ENCODE results near the gene GSX2. TPM values are rescaled to one million over a fixed set of nuclear protein-coding genes. Genes with fewer than 3 reads are reported as not detected.
"Not testable (repeated sequence)": the region's sequence is repeated elsewhere in the genome, so short reads cannot be mapped to it uniquely, and the experiment has no call there.

Gene GSX2
- total RNA-seq, 1 donor from 2014 or later = not detected

GRCh38 chr4:54109241-54110018 lies 9.5 kb downstream of the GSX2 start:
- Histone ChIP-seq H3K4me1 (peaks cover 12% of the 10 kb centered on the region), H3K4me3 (no peak overlapping the region), H3K27me3 (peaks cover 83% of the 10 kb centered on the region), H3K36me3 (no peaks in the 10 kb centered on the region), H3K27ac (no peak overlapping the region), H3K9me3 (no peaks in the 10 kb centered on the region)
- no peak for TF ChIP-seq CTCF (IDR thresholded peaks at IDR 0.05)
- no peak for DNase-seq
- ATAC-seq = no peak
- intact Hi-C loops (cut with DNase I) = no loop called here

GRCh38 chr4:54110019-54110416 lies 10.1 kb downstream of the GSX2 start:
- ATAC-seq (no peak), DNase-seq (no peak)
- TF ChIP-seq CTCF (IDR thresholded peaks at IDR 0.05) = no peak
- intact Hi-C loops (cut with DNase I) = no loop called here
- peaks cover 81% of the 10 kb centered on the region for H3K27me3 ChIP-seq
- no peak overlapping the region for H3K4me3 ChIP-seq
- H3K9me3 ChIP-seq = no peaks in the 10 kb centered on the region
- no peak overlapping the region for H3K27ac ChIP-seq
- peaks cover 12% of the 10 kb centered on the region for H3K4me1 ChIP-seq
- H3K36me3 ChIP-seq = no peaks in the 10 kb centered on the region

GRCh38 chr4:54113206-54113605 lies 13.2 kb downstream of the GSX2 start:
- ATAC-seq; intact Hi-C loops (cut with DNase I); H3K4me3 ChIP-seq; H3K36me3 ChIP-seq; H3K9me3 ChIP-seq; H3K27ac ChIP-seq; DNase-seq: not testable (repeated sequence)
- H3K4me1 ChIP-seq = peaks cover 12% of the 10 kb centered on the region
- peaks cover 57% of the 10 kb centered on the region for H3K27me3 ChIP-seq

GRCh38 chr4:54116246-54116645 lies 16.3 kb downstream of the GSX2 start:
- H3K4me3 ChIP-seq; ATAC-seq; intact Hi-C loops (cut with DNase I); DNase-seq; H3K36me3 ChIP-seq; H3K9me3 ChIP-seq; H3K27ac ChIP-seq; H3K4me1 ChIP-seq: not testable (repeated sequence)
- H3K27me3 ChIP-seq = peaks cover 26% of the 10 kb centered on the region

GRCh38 chr4:54118850-54119589 lies 19.1 kb downstream of the GSX2 start:
- H3K4me1 ChIP-seq = no peaks in the 10 kb centered on the region
- DNase-seq = no peak
- no peak overlapping the region for H3K4me3 ChIP-seq
- H3K27ac ChIP-seq = no peak overlapping the region
- peaks cover 21% of the 10 kb centered on the region for H3K27me3 ChIP-seq
- TF ChIP-seq CTCF (IDR thresholded peaks at IDR 0.05) = no peak
- intact Hi-C loops (cut with DNase I) = no loop called here
- no peaks in the 10 kb centered on the region for H3K36me3 ChIP-seq
- H3K9me3 ChIP-seq = no peaks in the 10 kb centered on the region
- no peak for ATAC-seq

GRCh38 chr4:54120518-54120917 lies 20.6 kb downstream of the GSX2 start:
- intact Hi-C loops (cut with DNase I) = no loop called here
- Histone ChIP-seq H3K4me1 (no peaks in the 10 kb centered on the region), H3K27me3 (peaks cover 13% of the 10 kb centered on the region), H3K36me3 (no peaks in the 10 kb centered on the region), H3K4me3 (no peak overlapping the region), H3K9me3 (no peaks in the 10 kb centered on the region), H3K27ac (no peak overlapping the region)
- no peak for ATAC-seq
- TF ChIP-seq CTCF (IDR thresholded peaks at IDR 0.05) = no peak
- no peak for DNase-seq
